ENCODE measurements around the gene OPCML.

DNA sequence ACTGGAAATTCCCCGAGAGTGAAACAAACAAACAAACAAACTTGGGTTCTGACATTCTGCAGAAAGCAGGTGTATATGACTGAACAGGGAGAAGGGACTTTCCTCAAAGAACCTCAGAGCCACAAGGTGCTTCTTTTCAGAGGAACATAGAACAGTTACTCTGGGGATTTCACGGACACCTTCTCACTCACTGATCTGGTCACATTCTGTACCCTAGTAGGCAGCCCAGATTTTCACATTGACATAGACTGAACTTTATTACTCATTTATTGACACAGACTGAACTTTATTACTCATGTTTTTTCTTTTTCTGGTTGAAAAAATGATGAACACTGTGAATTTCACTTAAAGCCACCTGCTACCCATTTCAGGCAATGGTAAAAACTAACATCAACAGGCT is 263.0 kb downstream of the OPCML start:
- no peak for TF ChIP-seq CTCF (IDR thresholded peaks at IDR 0.05)
- no peak for TF ChIP-seq POLR2A (IDR thresholded peaks at IDR 0.05)
- TF ChIP-seq EP300 (IDR thresholded peaks at IDR 0.05; ENCODE audit: low read depth): no peak

All from transverse colon (tissue), 3 donors.